Caco-2 (cell line): ENCODE measurements around the gene COPS6. TPM values are rescaled to one million over a fixed set of nuclear protein-coding genes. Genes with fewer than 3 reads are reported as not detected.

Experiments
- BruUV-seq: library from RNA; stranded (reverse); fragments of 400-500 nt; replicated peaks from 2 replicates; lab custom pipeline; 2021; lab: Mats Ljungman, UMichigan
- CTCF ChIA-PET: fragments of 300-600 bp; sonication (Branson Sonifier 250); formaldehyde crosslinking; loops from one replicate; lab custom pipeline; 2022; ENCODE audit warnings: antibody characterized with exemption; lab: Charles Lee
- POLR2A ChIA-PET: fragments of 300-600 bp; sonication (Branson Sonifier 250); formaldehyde crosslinking; loops from one replicate; lab custom pipeline; 2022; ENCODE audit warnings: antibody characterized with exemption; lab: Charles Lee
- DNase-seq, 2 experiments: peaks; one replicate each; pipeline versions ENCODE4 v3.0.0 to v3.0.0-alpha.2; 2020 to 2022
- H3K27me3 ChIP-seq: replicated peaks from 2 replicates; pipeline ENCODE4 v1.6.0; 2011; ENCODE audit warnings: low read length; ENCODE audit not compliant: control insufficient read depth, insufficient read depth
- H3K36me3 ChIP-seq: 2 replicates; pipeline ENCODE4 v1.5.1; 2011; ENCODE audit warnings: low read length; ENCODE audit not compliant: control insufficient read depth, insufficient read depth
- H3K4me1 ChIP-seq: fragments of 250-450 bp; sonication (Bioruptor Pico); 2 replicates; pipeline ENCODE4 v1.5.1; 2020; ENCODE audit warnings: mild to moderate bottlenecking
- H3K4me3 ChIP-seq: 2 replicates; pipeline ENCODE4 v1.5.1; 2011; ENCODE audit warnings: low read depth, mild to moderate bottlenecking, control low read depth, low read length
- H3K9me3 ChIP-seq: fragments of 250-450 bp; sonication (Bioruptor Pico); 2 replicates; pipeline ENCODE4 v1.5.1; 2020; ENCODE audit warnings: mild to moderate bottlenecking, moderate library complexity
- H3K27ac Mint-ChIP-seq: one replicate; pipeline ENCODE4 v1.8.0; 2022; ENCODE audit warnings: mixed read lengths; ENCODE audit not compliant: unreplicated experiment
- H3K27me3 Mint-ChIP-seq: one replicate; pipeline ENCODE4 v1.8.0; 2022; ENCODE audit warnings: mixed read lengths; ENCODE audit not compliant: insufficient read depth, unreplicated experiment
- H3K36me3 Mint-ChIP-seq: one replicate; pipeline ENCODE4 v1.8.0; 2022; ENCODE audit warnings: mild to moderate bottlenecking, mixed read lengths; ENCODE audit not compliant: insufficient read depth, unreplicated experiment
- H3K4me1 Mint-ChIP-seq: one replicate; pipeline ENCODE4 v1.8.0; 2022; ENCODE audit warnings: low read depth, mixed read lengths; ENCODE audit not compliant: unreplicated experiment
- H3K4me3 Mint-ChIP-seq: one replicate; pipeline ENCODE4 v1.8.0; 2022; ENCODE audit warnings: mild to moderate bottlenecking, moderate library complexity, mixed read lengths; ENCODE audit not compliant: unreplicated experiment
- H3K9me3 Mint-ChIP-seq: one replicate; pipeline ENCODE4 v1.8.0; 2022; ENCODE audit warnings: mixed read lengths; ENCODE audit not compliant: unreplicated experiment
- CTCF ChIP-seq, 2 experiments: fragments of 200-600 bp in 1 of 2; IDR thresholded peaks; 1 replicate in 1 of 2; 2 replicates in 1 of 2; pipeline versions ENCODE4 v1.5.1 to v1.8.0; 2011 to 2022; ENCODE audit warnings: antibody characterized with exemption in 1 of 2, control low read depth in 1 of 2, inconsistent platforms in 1 of 2, low read depth in 1 of 2, low read length in 1 of 2, mild to moderate bottlenecking in 1 of 2, moderate library complexity in 1 of 2; ENCODE audit not compliant: insufficient read depth in 1 of 2, severe bottlenecking in 1 of 2, unreplicated experiment in 1 of 2
- intact Hi-C: fragments of 100-400 bp; cut with micrococcal nuclease; formaldehyde crosslinking; loops from one replicate; pipeline ENCODE4 v1.10.0; 2022; ENCODE audit not compliant: unreplicated experiment
- total RNA-seq: library from RNA; stranded (reverse); gene quantifications from 2 replicates; pipeline ENCODE4 v1.2.3, GENCODE V29; 2022

Gene COPS6
- total RNA-seq, 1 experiment from 2014 or later: 142 TPM

GRCh38 chr7:100093925-100094486 is 5.2 kb downstream of the COPS6 start:
- Histone ChIP-seq H3K27me3 (no peaks in the 10 kb centered on the region), H3K9me3 (no peaks in the 10 kb centered on the region), H3K4me3 (no peak overlapping the region), H3K36me3 (peaks cover 13% of the 10 kb centered on the region), H3K4me1 (no peaks in the 10 kb centered on the region)
- ChIA-PET CTCF (no interaction called here), POLR2A (no interaction called here)
- no peak for DNase-seq
- peak overlapping the region; percentile 6 for H3K27ac Mint-ChIP-seq
- no TSS peak for BruUV-seq
- H3K9me3 Mint-ChIP-seq: no peaks in the 10 kb centered on the region
- peaks cover 98% of the 10 kb centered on the region for H3K36me3 Mint-ChIP-seq
- no peaks in the 10 kb centered on the region for H3K27me3 Mint-ChIP-seq
- peaks cover 19% of the 10 kb centered on the region for H3K4me1 Mint-ChIP-seq
- intact Hi-C loops: no loop called here
- H3K4me3 Mint-ChIP-seq: no peak overlapping the region
- no peak for TF ChIP-seq CTCF (IDR thresholded peaks at IDR 0.05; ENCODE audit: insufficient read depth in 1 of 2, low read depth in 1 of 2, low read length in 1 of 2, severe bottlenecking in 1 of 2, unreplicated experiment in 1 of 2)

GRCh38 chr7:100095289-100095688 is 6.5 kb downstream of the COPS6 start:
- no TSS peak for BruUV-seq
- ChIA-PET POLR2A (interaction anchor here (0.8 kb wide), 1 partner anchor 53 kb away, joined by 3 read pairs; the partner anchor contains the start of gene LAMTOR4), CTCF (no interaction called here)
- TF ChIP-seq CTCF (IDR thresholded peaks at IDR 0.05; ENCODE audit: insufficient read depth in 1 of 2, low read depth in 1 of 2, low read length in 1 of 2, severe bottlenecking in 1 of 2, unreplicated experiment in 1 of 2): no peak
- H3K27me3 Mint-ChIP-seq: no peaks in the 10 kb centered on the region
- H3K4me3 Mint-ChIP-seq: no peak overlapping the region
- peak overlapping the region; percentile 71 for H3K27ac Mint-ChIP-seq
- peaks cover 23% of the 10 kb centered on the region for H3K4me1 Mint-ChIP-seq
- peaks cover 100% of the 10 kb centered on the region for H3K36me3 Mint-ChIP-seq
- Histone ChIP-seq H3K36me3 (peaks cover 15% of the 10 kb centered on the region), H3K4me3 (no peak overlapping the region), H3K9me3 (no peaks in the 10 kb centered on the region), H3K4me1 (no peaks in the 10 kb centered on the region), H3K27me3 (no peaks in the 10 kb centered on the region)
- intact Hi-C loops: no loop called here
- no peak for DNase-seq
- H3K9me3 Mint-ChIP-seq: no peaks in the 10 kb centered on the region

GRCh38 chr7:100095704-100096103 is 6.9 kb downstream of the COPS6 start:
- TF ChIP-seq CTCF (IDR thresholded peaks at IDR 0.05; ENCODE audit: insufficient read depth in 1 of 2, low read depth in 1 of 2, low read length in 1 of 2, severe bottlenecking in 1 of 2, unreplicated experiment in 1 of 2): no peak
- peaks cover 23% of the 10 kb centered on the region for H3K4me1 Mint-ChIP-seq
- no peaks in the 10 kb centered on the region for H3K9me3 Mint-ChIP-seq
- no peak for DNase-seq
- H3K36me3 Mint-ChIP-seq: peaks cover 100% of the 10 kb centered on the region
- H3K4me3 Mint-ChIP-seq: no peak overlapping the region
- Histone ChIP-seq H3K36me3 (peaks cover 15% of the 10 kb centered on the region), H3K27me3 (no peaks in the 10 kb centered on the region), H3K4me1 (no peaks in the 10 kb centered on the region), H3K4me3 (no peak overlapping the region), H3K9me3 (no peaks in the 10 kb centered on the region)
- no TSS peak for BruUV-seq
- H3K27ac Mint-ChIP-seq: peak overlapping the region; percentile 71
- intact Hi-C loops: no loop called here
- no peaks in the 10 kb centered on the region for H3K27me3 Mint-ChIP-seq
- ChIA-PET POLR2A (no interaction called here), CTCF (no interaction called here)
